B cell (primary cell): ENCODE results near the gene HBM.

Experiments used
- CTCF ChIP-seq: fragments of 200-600 bp; IDR thresholded peaks from one replicate; pipeline ENCODE4 v1.8.0; 2022; ENCODE audit warnings: antibody characterized with exemption, mild to moderate bottlenecking
- EZH2 ChIP-seq: IDR thresholded peaks from 2 replicates; pipeline ENCODE4 v1.6.1; 2012; ENCODE audit warnings: borderline replicate concordance, low read depth, mild to moderate bottlenecking, moderate library complexity, low read length; ENCODE audit not compliant: insufficient read depth, poor library complexity, severe bottlenecking

GRCh38 chr16:119835-120491, 45.8 kb upstream of the HBM start:
- TF ChIP-seq CTCF (no peak), EZH2 (no peak)
